Posterior cingulate gyrus (tissue), 11 donors: ENCODE results near the gene EPB41L4B.

ENCODE experiments used
- DNase-seq, 10 donors: peaks; one replicate each; pipeline versions ENCODE4 v3.0.0 to v3.0.0-alpha.2; 2020 to 2021; ENCODE audit warnings: mixed read lengths in 3 of 10
- intact Hi-C: fragments of 100-400 bp; cut with DNase I; formaldehyde crosslinking; loops from one replicate; pipeline ENCODE4 v1.15.1; 2023

The EPB41L4B gene

DNA sequence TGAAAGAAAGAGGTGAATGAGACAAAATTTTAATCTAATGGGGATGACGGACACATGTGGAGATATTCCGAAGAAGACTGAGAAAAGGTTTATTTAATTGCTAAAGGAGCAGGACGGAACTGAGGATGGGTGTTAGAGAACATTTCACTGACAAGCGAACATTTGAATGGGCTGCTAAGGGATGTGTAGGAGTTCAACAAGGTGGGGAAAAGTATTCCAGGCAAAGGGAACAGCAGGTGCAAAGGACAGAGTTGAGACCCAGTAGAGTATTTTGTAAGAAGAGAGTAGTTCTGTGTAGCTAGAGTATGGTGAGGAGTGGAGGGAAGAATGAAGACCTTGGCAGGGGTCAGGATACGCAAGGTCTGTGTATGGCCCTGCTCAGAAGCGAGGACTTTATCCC, 106.4 kb downstream of the EPB41L4B start:
- no peak for DNase-seq
- intact Hi-C loops, result no loop called here

- intact Hi-C loops, result no loop called here
- DNase-seq, result no peak
Measured at GRCh38 chr9:109213285-109214121, 107.4 kb downstream of the EPB41L4B start.

- intact Hi-C loops, result no loop called here
- no peak for DNase-seq
Measured at GRCh38 chr9:109212768-109213167, 108.1 kb downstream of the EPB41L4B start.

DNA sequence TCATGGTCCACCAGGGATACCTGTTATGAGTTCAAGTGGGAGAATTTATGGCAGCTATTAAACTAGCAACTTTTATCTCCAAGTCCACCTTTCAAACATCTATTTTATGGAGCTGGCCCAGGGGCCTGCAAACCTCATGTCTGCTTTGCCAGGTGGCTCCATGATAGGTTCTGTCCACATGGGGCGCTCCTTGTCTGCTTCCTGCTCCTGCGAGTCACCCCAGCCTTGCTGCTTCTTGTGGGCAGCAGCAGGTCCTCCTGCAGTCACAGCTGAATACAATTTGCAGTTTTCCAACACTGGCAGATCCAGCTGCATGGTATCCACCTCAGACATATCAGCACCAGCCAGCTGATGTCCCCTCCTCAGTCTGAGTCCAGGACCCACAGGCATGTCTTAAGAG, 114.2 kb downstream of the EPB41L4B start:
- intact Hi-C loops, result no loop called here
- peak in 1 of 10 donors; percentile 6 for DNase-seq

DNA sequence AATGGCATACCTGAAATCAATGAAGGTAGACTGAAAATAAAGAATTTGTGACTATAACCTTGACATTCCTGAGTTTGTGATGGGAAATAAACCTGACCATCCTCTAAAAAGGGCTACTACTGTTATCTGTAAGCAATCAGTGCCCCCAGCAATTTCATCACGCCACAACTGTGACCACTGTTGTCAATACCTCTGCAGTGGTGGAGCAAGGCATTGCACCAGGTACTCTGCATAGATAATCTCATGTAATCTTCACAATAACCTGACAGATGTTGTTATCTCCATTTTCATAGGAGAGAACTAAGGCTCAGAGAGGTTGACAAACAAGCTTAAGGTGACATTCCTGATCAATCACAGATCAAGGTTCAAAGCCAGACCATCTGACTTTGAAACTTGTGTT, 115.3 kb downstream of the EPB41L4B start:
- intact Hi-C loops, result no loop called here
- DNase-seq, result no peak

DNA sequence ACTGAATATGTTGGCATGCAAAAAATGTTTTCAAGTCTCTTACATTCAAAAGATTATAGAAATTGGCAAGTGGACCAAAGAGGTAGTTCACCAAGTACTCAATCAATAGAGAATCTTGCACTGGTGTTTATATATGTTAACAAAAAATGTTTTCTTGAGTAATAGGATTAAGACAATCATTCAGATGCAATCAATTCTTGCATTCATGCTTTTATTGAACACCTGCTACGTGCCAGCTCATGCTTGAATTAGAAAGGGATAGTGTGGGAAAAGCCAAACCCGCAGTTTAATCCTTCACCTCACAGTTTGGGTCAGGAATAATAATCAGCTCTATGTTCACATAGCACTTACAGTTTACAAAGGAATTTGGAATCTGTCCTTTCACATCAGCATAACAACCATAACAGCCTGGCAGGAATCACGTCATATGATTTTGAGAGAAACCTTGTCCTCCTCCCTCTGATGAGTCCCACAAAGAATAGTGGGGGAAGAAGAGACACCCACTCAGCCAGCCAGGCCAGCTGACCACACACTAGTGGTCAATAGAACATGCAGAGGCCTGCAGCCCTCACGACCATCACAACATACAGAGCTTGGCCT, 117.0 kb downstream of the EPB41L4B start:
- DNase-seq, result no peak
- intact Hi-C loops, result no loop called here

DNA sequence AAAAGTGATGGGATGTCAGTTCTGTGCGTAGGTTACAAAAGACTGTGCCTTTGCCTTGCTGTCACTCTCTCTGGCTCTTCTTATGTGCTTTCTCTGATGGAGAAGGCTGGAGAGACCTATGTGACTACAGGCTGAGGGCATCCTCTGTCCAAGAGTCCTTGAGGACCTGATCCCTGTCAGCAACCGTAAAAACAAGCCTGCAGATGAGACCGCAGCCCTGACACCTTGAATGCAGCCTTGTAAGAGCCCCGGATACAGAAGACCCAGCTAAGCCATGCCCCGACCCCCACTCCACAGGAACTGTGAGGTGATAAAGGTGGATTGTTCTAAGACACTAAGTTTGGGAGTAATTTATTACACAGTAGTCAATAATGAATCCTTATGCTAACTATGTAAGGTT, 121.2 kb downstream of the EPB41L4B start:
- intact Hi-C loops, result no loop called here

DNA sequence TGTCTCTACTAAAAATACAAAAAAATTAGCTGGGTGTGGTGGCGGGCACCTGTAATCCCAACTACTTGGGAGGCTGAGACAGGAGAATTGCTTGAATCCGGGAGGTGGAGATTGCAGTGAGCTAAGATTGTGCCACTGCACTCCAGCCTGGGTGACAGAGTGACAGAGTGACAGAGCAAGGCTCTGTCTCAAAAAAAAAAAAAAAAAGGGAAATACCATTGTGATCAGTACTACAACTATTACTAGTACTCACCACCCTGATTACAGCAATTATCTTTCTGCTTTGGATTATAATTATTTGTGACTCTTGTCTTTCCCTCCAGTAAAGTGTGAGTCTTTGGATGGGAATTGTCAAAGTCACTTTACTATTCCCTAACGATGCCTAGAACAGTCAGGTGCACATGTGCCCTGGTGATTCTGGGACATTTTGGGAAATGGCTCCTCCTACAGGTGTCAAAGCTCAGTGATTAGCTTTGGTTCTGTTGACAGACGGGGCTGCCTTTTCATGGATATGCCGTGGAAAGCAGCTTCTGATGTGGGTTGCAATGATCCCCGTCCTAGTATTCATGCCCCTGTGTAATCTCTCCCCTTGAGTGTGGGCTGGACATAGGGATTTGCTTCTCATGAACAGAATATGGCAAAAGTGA, 122.0 kb downstream of the EPB41L4B start:
- no peak for DNase-seq
- intact Hi-C loops, result no loop called here

More for the DNA sequence above, 121.2 kb downstream of the EPB41L4B start:
- peak in 1 of 10 donors; percentile 9 for DNase-seq

DNA sequence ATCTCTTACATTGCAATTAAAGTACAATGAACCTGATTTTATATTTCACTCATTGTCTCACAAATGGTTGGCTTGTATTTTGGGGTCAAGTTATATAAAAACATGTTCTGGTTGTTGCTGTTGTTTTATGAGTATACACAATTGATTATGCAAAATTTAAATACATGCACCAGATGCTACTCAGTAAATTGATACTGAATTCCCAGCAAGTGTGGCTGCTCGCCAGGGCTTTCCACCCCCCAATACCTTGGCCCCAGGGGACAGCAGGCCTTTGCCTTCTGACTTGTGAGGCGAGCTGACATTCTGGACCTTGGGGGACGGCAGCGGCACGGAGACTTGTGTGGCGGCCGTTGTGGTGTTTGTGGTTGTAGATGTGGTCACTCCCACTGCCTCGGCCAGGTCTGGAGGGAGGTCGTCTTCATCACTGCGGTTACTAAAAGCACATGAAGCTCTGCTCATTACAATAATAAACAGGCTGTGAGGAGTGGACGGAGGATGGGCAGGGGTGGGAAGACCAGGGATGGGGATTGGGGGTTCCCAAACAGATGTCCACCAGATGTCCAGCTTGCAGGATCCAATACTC, 126.8 kb downstream of the EPB41L4B start:
- intact Hi-C loops, result no loop called here
- no peak for DNase-seq

DNA sequence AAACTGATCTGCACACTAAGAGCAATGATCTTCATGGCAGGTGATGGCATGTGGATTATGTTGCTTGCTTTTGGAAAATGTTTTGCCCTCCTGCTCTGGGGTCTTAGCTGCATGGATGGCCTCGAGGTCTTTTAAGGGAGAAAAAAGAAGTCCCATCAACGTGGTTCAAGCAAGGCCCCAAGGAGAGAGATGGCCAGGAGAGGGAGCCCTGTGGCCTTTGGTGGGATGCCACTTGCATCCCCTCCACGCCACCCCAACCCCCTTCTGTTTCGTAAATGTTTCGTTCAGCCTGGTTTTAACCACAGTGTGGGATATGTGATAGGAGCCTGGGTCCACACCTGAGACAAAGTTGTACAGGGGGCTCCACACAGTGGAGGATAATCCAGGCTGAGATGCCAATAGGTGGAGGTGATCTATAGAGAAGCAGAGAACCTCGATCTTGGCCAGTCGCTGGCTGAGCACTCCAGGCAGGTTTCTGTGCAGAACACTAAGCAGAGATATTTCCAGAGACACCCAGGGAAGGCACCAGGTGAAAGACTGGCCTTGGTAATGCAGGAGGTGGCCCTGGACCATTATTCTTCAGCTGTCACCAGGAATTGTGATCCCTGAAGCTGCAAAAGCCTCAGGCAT, 128.0 kb downstream of the EPB41L4B start:
- intact Hi-C loops, result no loop called here
- peak in 2 of 10 donors; percentile 17 to 28 for DNase-seq

- no peak for DNase-seq
- intact Hi-C loops, result no loop called here
Measured at GRCh38 chr9:109191746-109192145, 129.1 kb downstream of the EPB41L4B start.

DNA sequence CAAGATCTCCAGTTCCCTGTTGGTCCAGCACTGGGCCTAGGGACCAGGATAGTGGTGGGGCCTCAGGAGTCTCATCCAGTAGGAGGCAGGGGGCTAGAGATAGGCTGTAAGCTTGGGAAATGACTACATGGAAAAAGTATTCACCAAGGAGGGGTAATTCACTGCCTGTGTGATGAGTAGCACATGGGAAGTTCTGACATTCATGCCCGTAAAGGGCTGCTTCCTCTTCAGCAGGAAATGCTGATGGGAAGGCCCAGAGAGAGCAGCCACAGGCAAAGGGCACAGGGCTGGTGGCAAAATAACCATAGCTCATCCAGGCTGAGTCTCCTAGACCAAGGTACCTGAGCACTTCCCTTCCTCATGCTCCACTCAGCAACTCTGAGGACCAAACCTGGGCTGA, 130.7 kb downstream of the EPB41L4B start:
- DNase-seq, result no peak
- intact Hi-C loops, result no loop called here

GRCh38 chr9:109186857-109187520, 133.9 kb downstream of the EPB41L4B start:
- DNase-seq, result no peak
- intact Hi-C loops, result no loop called here

DNA sequence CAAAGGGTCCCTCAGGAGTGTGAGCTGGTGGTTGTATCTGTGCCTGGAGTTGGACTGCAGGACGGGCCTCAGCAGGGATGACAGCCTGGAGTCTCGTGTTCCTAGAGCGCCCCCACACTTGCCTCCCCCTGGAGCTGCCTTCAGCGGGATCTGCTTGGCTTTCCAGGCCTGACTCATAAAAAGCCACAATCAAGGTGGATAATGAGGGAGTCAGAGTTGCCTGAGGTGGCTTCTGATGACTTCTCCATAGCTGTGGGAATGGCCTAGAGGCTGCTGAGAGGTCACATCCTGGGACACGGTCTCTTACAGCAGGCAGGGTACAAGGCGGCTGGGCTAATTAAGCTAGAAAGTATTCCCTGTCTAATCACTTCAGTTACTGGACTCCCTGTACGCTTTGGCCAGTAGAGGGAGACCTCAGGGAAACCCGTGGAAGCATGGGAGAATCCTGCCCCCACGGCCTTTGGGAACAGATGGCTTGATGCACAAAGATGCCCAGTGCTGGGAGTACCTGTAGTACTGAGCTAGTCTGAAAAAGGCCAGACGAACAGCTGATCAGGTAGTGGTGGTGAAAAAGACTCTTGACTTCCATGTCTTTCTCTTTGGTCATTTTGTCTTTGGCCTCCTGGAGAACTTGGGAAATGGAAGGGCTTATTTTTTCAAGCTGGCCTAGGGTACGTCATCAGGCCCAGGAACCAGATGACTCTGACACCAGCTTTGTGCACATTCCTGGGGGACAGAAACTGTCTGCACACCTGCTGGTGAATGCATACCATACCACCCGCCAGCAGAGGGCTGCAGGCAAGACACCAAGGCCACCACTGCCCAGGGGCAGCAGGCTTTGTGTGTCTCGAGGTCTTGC, 137.7 kb downstream of the EPB41L4B start:
- intact Hi-C loops, result loop anchor here (5.0 kb wide), 1 partner anchor 139 kb away; the partner anchor contains the start of gene EPB41L4B
- peak in 3 of 10 donors; percentile 18 to 30 (median 20) for DNase-seq

DNA sequence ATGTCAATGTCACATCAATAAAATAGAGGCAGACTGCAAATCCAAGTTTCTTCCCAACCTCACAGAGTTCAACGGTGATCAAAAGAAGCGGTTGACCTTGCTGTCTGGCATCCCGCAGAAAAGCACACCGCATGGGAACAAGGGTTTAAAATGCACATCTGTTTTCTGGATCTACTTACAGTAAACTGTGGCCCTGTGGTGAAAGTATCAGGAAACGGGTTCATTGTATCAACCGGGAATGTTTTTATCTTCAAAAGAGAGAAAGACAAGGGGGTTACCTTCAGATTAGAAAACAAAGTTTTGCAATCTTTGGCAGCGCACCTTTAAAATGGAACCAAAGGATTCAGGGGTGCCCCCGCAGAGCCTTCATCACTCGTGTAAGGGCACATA, 138.3 kb downstream of the EPB41L4B start:
- intact Hi-C loops, result loop anchor here (5.0 kb wide), 1 partner anchor 140 kb away; the partner anchor contains the start of gene EPB41L4B

DNA sequence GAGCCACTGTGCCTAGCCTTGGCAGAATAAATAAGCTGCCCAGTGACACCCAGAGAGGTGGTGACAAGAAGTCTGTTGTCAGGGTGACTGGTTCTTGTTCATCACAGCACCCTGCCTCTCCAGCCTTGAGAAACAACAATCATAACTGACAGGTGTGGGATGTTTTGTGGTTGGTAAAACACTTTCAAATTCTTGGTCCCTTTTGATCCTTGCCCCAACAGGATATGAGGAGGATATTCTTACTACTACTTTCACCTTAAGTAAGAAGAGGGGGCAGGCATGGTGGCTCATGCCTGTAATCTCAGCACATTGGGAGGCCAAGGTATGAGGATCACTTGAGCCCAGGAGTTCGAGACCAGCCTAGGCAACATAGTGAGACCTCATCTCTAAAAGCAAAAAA, 139.6 kb downstream of the EPB41L4B start:
- DNase-seq, result no peak
- intact Hi-C loops, result loop anchor here (5.0 kb wide), 1 partner anchor 141 kb away; the partner anchor contains the start of gene EPB41L4B

More for the DNA sequence above, 138.3 kb downstream of the EPB41L4B start:
- no peak for DNase-seq

DNA sequence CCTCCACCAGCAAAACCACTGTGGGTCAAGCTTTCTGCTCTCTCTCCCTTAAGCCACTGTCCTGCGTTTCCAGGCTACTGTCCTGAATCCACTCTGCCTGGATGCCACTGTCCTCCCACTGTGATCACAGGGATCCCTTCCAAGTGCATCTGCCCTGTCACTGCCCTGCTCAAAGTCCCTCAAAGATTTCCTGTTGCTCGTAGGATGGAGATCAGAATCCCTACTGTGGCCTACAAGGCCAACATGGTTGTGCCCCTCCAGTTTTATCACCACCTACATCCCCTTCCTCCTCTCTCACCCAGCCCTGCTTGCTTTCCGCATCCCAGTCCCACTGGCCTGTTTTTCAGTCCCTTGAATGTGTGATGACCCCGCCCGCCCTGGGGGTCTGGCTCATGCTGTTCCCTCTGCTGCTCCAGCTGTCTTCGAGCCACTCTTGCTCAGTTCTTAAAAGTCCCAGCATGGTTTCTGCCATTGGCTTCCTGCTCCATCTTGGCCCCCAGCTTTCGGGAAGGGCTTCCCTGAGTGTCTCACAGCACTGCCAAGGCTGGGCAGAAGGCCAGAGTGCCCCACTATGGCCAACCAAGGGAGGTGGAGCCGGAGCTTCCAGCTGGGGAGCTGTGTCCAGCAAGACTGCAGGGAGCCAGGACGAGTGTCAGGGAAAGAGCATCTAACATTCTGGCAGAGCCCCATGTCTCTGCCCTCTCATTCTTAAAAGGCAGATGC, 140.9 kb downstream of the EPB41L4B start:
- DNase-seq, result peak in 9 of 10 donors; percentile 16 to 92 (median 42)
- intact Hi-C loops, result loop anchor here (5.0 kb wide), 1 partner anchor 142 kb away; the partner anchor contains the start of gene EPB41L4B

- no peak for DNase-seq
Measured at GRCh38 chr9:109176963-109177362, 143.9 kb downstream of the EPB41L4B start.

More at GRCh38 chr9:109176963-109177362, 143.9 kb downstream of the EPB41L4B start:
- intact Hi-C loops, result no loop called here
